BLaER1 (cell line): ENCODE data around the gene NELFA.

Experiments used
- H3K27ac ChIP-seq: shearing (Covaris generic); formaldehyde crosslinking; 2 replicates; pipeline ENCODE4 v1.8.1; 2022
- H3K27me3 ChIP-seq: shearing (Covaris generic); formaldehyde crosslinking; 2 replicates; pipeline ENCODE4 v1.8.1; 2022
- H3K36me3 ChIP-seq: shearing (Covaris generic); formaldehyde crosslinking; 2 replicates; pipeline ENCODE4 v1.8.1; 2022
- H3K4me1 ChIP-seq: shearing (Covaris generic); formaldehyde crosslinking; 2 replicates; pipeline ENCODE4 v1.8.1; 2022
- H3K4me2 ChIP-seq: shearing (Covaris generic); formaldehyde crosslinking; 2 replicates; pipeline ENCODE4 v1.8.1; 2022
- H3K4me3 ChIP-seq: shearing (Covaris generic); formaldehyde crosslinking; 2 replicates; pipeline ENCODE4 v1.8.1; 2022
- H3K9ac ChIP-seq: shearing (Covaris generic); formaldehyde crosslinking; 2 replicates; pipeline ENCODE4 v1.8.1; 2022
- H3K9me3 ChIP-seq: shearing (Covaris generic); formaldehyde crosslinking; 2 replicates; pipeline ENCODE4 v1.8.1; 2022
- H4K20me1 ChIP-seq: shearing (Covaris generic); formaldehyde crosslinking; 2 replicates; pipeline ENCODE4 v1.8.1; 2022
- Cebpa-rat ChIP-seq: shearing (Covaris generic); IDR thresholded peaks from 2 replicates; pipeline ENCODE4 v1.8.1; 2022

The NELFA gene

GRCh38 chr4:2046031-2046961 lies 37.5 kb upstream of the NELFA start:
- H3K27me3 ChIP-seq = peaks cover 12% of the 10 kb centered on the region
- H3K4me1 ChIP-seq = peaks cover 51% of the 10 kb centered on the region
- H3K36me3 ChIP-seq = peaks cover 13% of the 10 kb centered on the region
- peaks cover 34% of the 10 kb centered on the region for H4K20me1 ChIP-seq
- H3K4me3 ChIP-seq = peak overlapping the region; percentile 33; the same call in 1 of the 2 replicates
- 0 out of 2 replicates have a peak overlapping the region, but pooled peaks have one; percentile 15 for H3K9ac ChIP-seq
- no peaks in the 10 kb centered on the region for H3K9me3 ChIP-seq
- TF ChIP-seq Cebpa-rat = no peak
- H3K27ac ChIP-seq = peak overlapping the region; percentile 24
- peak overlapping the region; percentile 91 for H3K4me2 ChIP-seq

GRCh38 chr4:2045518-2045951 lies 36.8 kb upstream of the NELFA start:
- Histone ChIP-seq H4K20me1 (peaks cover 34% of the 10 kb centered on the region), H3K27ac (peak overlapping the region; percentile 24), H3K27me3 (peaks cover 20% of the 10 kb centered on the region), H3K4me3 (no peak overlapping the region), H3K9me3 (no peaks in the 10 kb centered on the region), H3K9ac (no peak overlapping the region), H3K4me2 (peak overlapping the region; percentile 91), H3K4me1 (peaks cover 56% of the 10 kb centered on the region), H3K36me3 (peaks cover 13% of the 10 kb centered on the region)
- no peak for TF ChIP-seq Cebpa-rat

- Histone ChIP-seq H3K4me3 (no peak overlapping the region), H3K36me3 (peaks cover 13% of the 10 kb centered on the region), H3K4me1 (peaks cover 56% of the 10 kb centered on the region), H4K20me1 (peaks cover 34% of the 10 kb centered on the region), H3K27ac (peak overlapping the region; percentile 24; the same call in 1 of the 2 replicates), H3K9ac (no peak overlapping the region), H3K9me3 (no peaks in the 10 kb centered on the region), H3K27me3 (peaks cover 27% of the 10 kb centered on the region), H3K4me2 (peak overlapping the region; percentile 91)
- TF ChIP-seq Cebpa-rat = no peak
These were observed 36.1 kb upstream of the NELFA start for GRCh38 chr4:2044542-2045517.

GRCh38 chr4:2044119-2044485 lies 35.3 kb upstream of the NELFA start:
- Histone ChIP-seq H3K9me3 (no peaks in the 10 kb centered on the region), H3K27me3 (peaks cover 34% of the 10 kb centered on the region), H3K27ac (no peak overlapping the region), H3K4me3 (no peak overlapping the region), H3K36me3 (peaks cover 13% of the 10 kb centered on the region), H3K4me1 (peaks cover 56% of the 10 kb centered on the region), H4K20me1 (peaks cover 34% of the 10 kb centered on the region), H3K9ac (no peak overlapping the region), H3K4me2 (peak overlapping the region; percentile 95)
- TF ChIP-seq Cebpa-rat = no peak

- H3K9me3 ChIP-seq = no peaks in the 10 kb centered on the region
- TF ChIP-seq Cebpa-rat = no peak
- H3K9ac ChIP-seq = no peak overlapping the region
- no peak overlapping the region for H3K27ac ChIP-seq
- H4K20me1 ChIP-seq = peaks cover 34% of the 10 kb centered on the region
- H3K4me1 ChIP-seq = peaks cover 56% of the 10 kb centered on the region
- peak overlapping the region; percentile 95 for H3K4me2 ChIP-seq
- peaks cover 38% of the 10 kb centered on the region for H3K27me3 ChIP-seq
- peaks cover 13% of the 10 kb centered on the region for H3K36me3 ChIP-seq
- no peak overlapping the region for H3K4me3 ChIP-seq
These were observed 34.8 kb upstream of the NELFA start for GRCh38 chr4:2043396-2044118.

GRCh38 chr4:2042947-2043395 lies 34.2 kb upstream of the NELFA start:
- H3K4me1 ChIP-seq = peaks cover 56% of the 10 kb centered on the region
- peaks cover 13% of the 10 kb centered on the region for H3K36me3 ChIP-seq
- peaks cover 37% of the 10 kb centered on the region for H3K27me3 ChIP-seq
- H3K27ac ChIP-seq = no peak overlapping the region
- no peaks in the 10 kb centered on the region for H3K9me3 ChIP-seq
- H4K20me1 ChIP-seq = peaks cover 34% of the 10 kb centered on the region
- peak overlapping the region; percentile 75 for H3K4me3 ChIP-seq
- peak overlapping the region; percentile 95 for H3K4me2 ChIP-seq
- TF ChIP-seq Cebpa-rat = no peak
- peak overlapping the region; percentile 65; the same call in 1 of the 2 replicates for H3K9ac ChIP-seq

- H3K27me3 ChIP-seq = peaks cover 32% of the 10 kb centered on the region
- H4K20me1 ChIP-seq = peaks cover 34% of the 10 kb centered on the region
- H3K4me3 ChIP-seq = peak overlapping the region; percentile 75
- peaks cover 56% of the 10 kb centered on the region for H3K4me1 ChIP-seq
- H3K9me3 ChIP-seq = no peaks in the 10 kb centered on the region
- peak overlapping the region; percentile 95 for H3K4me2 ChIP-seq
- no peak overlapping the region for H3K27ac ChIP-seq
- H3K36me3 ChIP-seq = peaks cover 13% of the 10 kb centered on the region
- TF ChIP-seq Cebpa-rat = no peak
- H3K9ac ChIP-seq = peak overlapping the region; percentile 67; the same call in 1 of the 2 replicates
These were observed 33.6 kb upstream of the NELFA start for GRCh38 chr4:2042204-2042946.

- peak overlapping the region; percentile 95 for H3K4me2 ChIP-seq
- H3K4me1 ChIP-seq = peaks cover 47% of the 10 kb centered on the region
- peak overlapping the region; percentile 75 for H3K4me3 ChIP-seq
- no peak overlapping the region for H3K27ac ChIP-seq
- H3K36me3 ChIP-seq = peaks cover 13% of the 10 kb centered on the region
- H3K27me3 ChIP-seq = peaks cover 32% of the 10 kb centered on the region
- TF ChIP-seq Cebpa-rat = no peak
- no peaks in the 10 kb centered on the region for H3K9me3 ChIP-seq
- peak overlapping the region; percentile 67 for H3K9ac ChIP-seq
- H4K20me1 ChIP-seq = peaks cover 34% of the 10 kb centered on the region
These were observed 32.7 kb upstream of the NELFA start for GRCh38 chr4:2041239-2042130.
